GM19468 (cell line): ENCODE measurements around the gene CFAP206.
"Not testable (repeated sequence)": the region's sequence is repeated elsewhere in the genome, so short reads cannot be mapped to it uniquely, and the experiment has no call there.

Experiments
- ATAC-seq: cut with Tn5 transposase; IDR thresholded peaks from one replicate; pipeline ENCODE4 v1.9.1; 2021; ENCODE audit warnings: mild to moderate bottlenecking, moderate library complexity, moderate number of reproducible peaks; ENCODE audit not compliant: unreplicated experiment; ENCODE audit errors: extremely low read depth

The CFAP206 gene

DNA sequence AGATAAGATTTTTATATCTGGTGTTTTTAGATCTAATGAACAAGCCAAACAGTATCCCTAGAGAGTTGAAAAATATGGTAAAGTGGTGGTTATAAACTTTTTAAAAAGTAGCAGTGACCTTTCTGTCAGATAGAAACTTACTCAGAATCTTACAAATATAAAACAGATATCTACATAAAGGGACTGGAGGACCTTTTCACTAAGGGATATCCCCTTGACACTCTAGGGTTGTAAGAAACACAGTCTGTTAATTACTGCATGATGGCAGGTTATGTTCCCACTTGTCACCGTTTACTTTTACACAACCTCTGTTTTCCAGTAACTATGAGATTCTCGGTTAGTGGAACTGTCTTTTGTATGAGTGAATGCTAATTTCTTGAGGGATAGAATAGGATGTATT lies 11.5 kb downstream of the CFAP206 start:
- ATAC-seq = no peak

DNA sequence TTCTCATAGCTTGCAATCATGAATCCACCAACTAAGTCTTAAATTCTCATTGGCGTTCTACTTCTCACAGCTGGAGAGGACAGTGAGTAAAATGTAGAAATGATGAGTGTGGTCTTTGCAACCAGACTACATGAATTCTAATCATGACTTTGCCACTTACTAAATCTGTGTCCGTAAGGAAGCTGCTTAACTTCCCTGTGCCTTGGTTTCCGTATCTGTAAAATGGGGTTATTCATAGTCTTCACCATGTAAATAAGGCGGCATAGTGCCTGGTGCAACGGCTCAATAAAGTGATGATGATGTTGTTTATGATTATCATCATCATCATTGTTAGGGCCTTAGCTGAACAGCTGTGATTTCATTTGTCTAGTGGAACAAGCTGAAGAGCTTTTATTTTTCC lies 12.6 kb downstream of the CFAP206 start:
- ATAC-seq = no peak

DNA sequence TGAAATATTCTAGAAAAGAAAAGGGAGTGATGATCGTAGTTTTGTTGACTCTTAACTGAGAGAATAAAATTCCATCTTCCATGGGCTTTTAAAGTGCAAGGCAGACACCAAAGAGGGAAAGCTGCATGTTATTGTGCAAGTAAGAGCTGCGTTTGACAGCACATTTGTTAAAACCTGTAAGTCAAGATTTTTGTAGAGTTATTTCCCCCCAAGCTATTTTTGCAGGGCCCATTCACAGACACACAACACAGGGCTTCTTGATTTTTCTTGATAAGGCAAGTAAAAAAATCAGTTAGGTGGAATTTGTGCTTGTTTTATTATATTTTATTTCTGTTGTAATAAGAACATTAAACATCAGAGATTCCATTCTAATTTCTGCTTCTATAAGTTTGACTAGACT lies 13.8 kb downstream of the CFAP206 start:
- ATAC-seq = no peak

DNA sequence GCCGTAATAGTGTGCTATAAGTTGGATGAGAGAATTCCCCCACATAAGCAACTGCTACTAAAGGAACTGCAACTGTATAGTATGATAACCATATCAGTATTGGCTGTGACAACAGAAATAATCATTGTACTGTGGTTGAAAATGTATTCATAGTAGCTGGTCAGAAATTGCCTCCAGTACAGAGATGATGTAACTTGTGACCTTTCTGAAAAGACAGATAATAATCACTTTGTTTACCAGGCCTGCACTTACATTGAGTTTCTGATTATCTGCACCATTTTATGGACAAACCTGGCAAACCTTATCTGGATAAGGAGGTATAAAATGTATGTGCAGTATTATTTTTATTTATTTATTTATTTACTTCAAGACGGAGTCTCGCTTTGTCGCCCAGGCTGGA lies 19.0 kb downstream of the CFAP206 start:
- no peak for ATAC-seq

DNA sequence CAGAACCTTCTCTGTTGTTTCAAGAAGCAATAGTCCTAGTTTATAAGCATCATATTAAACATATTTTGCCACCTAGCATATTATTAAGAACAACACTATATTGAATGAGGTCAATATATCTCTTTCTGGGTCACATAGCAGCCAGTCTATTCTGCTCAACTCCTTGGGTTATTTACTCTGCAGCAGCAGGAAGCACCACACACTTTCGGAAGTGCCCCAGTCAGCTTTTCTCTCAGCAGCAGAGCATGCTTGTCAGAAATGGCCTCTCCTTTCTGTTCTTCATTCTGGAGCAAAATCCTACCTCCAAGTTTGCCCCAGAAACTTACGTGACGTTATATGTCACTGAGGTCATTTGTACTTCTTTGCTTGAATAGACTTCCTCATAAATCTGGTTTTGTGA lies 22.7 kb downstream of the CFAP206 start:
- no peak for ATAC-seq

DNA sequence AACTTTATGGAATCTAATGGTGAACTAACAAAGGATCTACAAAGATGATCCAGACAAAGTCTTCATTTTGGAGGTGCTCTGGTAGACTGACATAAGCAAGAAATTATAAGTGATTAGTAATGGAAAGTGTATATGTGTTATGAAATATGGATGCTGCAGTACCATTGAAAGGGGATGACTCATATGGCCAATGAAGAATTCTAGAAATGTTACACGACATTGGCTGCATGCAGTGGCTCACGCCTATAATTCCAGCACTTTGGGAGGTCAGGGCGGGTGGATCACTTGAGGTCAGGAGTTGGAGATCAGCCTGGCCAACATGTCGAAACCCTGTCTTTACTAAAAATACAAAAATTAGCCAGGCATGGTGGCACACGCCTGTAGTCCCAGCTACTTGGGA lies 23.5 kb downstream of the CFAP206 start:
- ATAC-seq = no peak

DNA sequence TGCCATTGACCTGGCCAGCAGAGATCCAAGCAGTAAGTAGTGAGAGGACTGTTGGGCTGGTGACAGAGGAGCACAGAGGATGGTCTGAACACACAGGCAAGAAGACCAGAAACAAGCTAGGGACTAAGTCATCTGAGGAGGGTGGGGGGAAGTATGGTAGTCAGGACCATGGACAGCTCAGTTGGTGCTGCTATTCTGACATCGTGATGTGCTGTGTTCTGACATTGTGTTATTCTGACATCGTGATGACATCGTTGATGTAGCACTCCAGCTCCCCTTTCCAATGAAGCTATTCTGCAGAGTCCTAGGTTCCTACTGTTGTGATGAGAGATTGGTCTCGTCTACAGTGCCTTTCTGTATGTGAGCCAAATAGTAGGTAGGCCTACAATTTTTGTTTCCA lies 28.7 kb downstream of the CFAP206 start:
- no peak for ATAC-seq

DNA sequence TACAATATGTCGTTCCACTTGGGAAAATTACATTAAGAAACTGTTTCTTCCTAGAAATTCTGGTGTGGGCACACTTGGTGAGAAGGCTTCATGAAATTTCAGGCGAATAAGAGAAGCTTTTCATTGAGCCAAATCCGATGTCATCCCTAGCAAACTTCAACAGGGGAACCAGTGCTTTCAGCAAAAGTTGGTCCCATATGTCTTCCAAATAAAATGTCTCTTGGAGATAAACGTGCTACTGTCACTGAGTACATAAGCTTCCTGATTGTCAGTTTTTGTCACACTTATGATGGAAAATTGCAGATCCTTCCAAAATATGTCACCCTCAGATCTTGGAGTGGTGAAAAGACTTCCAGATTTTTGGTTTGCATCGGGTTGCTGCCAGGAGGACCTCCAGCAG lies 33.9 kb downstream of the CFAP206 start:
- no peak for ATAC-seq

DNA sequence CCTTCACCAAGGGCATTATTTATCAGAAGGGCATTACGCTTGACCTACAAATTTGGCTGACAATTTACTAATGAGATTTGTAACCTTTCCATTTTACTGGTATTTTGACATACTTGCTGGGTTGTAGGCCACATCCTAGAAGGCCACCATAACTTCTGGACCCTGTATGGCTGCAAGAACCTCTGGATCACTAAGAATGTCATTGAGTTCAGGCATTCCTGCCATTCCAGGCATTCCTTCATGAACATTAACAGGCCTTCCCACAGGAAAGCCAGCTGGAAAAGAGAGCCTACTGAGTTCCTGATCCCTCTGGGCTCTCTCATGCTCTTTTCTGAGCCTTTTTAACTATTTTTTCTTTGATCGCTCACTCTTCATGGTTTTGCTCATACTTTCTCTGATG lies 36.6 kb downstream of the CFAP206 start:
- no peak for ATAC-seq

DNA sequence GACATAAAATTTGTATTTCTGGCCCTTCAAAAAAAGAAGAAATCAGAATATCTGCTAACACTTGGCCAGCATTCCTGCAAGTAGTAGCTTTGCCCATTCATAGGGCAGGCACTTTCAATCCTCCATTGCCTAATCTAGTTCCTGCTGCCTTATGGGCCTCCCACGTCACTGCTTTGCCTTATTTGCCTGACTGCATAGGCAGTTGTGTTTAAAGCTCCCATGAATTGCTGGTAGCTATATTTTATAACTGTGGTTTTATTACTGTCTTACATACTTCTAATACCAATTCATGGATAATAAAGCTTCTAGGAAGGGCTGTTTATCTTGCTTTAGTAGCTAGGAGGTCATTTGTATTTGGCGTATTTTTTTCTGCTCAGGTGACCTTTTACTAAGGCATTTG lies 57.3 kb downstream of the CFAP206 start:
- no peak for ATAC-seq

DNA sequence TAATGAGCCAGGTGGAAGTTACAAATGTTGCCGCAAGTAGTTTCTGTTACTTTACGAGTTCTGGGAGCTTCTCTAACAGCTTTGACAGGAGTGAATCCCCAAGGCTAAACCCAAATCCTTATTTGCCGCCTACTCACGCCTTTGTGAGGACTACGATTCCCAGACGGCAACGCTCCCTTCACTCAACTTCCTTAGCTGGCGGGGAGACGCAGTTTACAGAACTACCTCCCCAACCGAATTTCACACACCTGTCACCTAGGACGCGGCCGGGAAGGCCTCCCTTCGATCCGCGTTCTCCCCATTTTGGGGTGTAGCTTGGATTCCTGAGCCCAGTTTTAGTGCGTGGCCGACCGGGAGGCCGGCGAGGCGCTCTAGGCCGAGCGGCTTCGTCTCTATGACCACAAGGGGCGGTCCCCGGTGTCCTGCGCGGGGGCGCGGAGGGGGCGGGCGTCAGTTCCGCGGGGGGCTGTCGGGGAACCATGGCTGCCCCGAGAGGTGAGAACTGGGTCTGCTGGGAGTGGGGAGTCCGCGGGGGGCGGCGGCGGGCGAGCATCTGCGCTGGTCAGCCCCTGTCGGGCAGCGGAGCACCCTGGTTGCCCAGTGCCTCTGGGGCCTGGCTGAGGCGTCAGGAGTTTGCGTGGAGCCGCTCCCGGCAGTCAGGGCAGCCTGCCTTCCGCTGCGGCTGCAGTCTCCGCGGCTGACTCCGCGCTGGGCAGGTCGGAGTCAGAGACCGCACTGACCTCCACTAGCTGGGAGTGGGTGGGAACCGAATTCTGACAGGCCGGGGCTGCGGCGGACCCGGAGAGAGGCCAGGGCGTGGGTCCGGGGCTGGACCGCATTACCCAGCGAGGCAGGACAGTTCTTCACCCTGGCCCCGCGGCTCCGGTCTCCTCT lies 65.0 kb downstream of the CFAP206 start, which contains the start of gene SLC35A1:
SLC35A1 (plus strand) TSS at position 450 of the 894 bp plus-strand sequence; CDS start at position 480, 30 bp downstream.
- peak; percentile 96 for ATAC-seq

DNA sequence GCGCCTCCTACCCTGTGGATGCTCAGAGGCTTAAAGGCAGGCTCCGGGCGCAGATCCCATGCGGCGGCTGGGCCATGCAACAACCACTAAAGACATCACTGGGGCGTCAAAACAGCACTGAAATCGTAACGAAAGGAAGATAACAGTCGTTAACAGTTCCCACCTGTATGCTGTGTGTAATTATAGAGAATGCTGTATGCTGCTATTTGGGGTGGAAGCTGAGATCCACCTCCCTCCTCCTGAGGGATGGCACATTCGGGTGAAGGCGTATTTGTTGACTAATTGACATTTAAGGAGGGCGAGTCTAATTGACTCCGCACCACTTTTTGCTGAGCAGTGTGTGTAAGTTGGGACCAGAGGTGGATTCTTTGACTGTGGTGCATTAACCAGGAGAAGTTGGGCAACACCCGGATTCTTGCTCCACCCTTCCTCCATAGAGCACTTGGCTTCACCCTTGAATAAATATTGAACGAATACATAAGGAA lies 65.7 kb downstream of the CFAP206 start:
- ATAC-seq = peak; percentile 43

DNA sequence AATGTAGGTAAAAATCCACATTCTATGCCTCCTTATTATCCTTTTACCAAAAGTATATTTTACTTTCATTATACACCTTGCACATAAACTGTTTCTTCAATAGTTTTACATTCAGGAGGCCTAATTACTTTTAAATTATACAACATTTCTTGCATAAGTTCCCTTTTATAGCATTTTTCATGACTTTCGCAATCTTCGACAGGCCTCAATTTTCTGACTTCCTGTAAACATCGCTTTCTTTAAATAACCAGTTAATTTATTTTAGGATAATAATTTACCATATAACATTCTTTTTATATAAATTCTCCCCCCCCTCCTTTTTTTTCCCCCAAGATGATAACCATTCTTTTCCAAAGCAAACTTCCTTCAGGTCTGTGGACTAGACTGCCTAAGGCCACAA lies 74.2 kb downstream of the CFAP206 start:
- no peak for ATAC-seq

DNA sequence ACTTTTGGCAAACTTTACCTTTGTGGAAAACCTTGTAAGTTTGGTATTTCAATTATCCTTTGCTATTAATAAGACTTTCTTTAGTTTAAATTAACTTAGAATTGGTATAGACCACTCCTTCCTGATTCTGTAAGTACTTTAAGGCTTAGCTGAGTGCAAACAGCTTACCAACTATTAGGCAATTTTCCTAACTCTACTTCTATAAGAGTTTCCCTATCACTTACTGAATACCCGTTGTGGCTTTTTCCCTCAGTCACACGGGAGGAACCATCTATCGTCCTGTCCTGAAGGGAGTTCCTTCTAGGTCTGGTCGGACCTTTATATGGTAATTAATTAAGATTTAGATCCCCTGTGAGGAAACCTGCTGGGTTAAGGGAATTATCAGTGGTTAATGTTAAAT lies 74.6 kb downstream of the CFAP206 start:
- no peak for ATAC-seq

DNA sequence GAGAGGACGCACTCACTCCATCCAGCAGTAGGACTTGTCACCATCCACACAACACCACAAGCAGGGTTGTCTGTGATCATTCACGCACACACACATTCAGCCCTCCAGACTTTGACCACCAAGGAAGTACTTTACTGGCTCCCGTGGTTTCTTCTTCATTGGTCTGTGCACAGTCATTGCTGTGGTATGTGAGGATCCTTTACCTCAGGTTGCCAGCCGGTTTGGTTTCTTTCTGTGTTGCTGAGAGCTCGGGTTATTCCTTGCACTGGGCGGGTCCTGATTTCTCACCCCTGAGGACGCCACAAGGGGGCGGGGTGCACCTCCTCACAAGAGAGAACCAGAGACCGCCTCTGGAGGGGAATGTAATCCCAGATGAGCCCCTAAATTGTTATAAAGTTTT lies 76.2 kb downstream of the CFAP206 start:
- no peak for ATAC-seq

DNA sequence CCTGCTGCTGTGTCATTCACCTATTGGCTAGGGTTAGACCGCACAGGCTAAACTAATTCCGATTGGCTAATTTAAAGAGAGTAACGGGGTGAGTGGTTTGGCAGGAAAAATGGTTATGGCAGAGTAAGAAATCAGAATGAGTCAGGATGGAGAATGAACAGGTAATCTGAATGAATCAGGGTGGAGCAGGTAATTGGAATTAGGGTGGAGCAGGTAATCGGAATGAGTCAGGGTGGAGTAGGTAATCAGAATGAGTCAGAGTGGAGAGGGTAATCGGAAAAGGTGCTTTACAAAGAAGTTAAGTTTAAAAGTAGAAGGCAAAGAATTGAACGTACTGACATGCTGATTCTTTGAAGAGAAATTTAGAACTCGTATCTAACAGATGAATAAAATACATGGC lies 76.7 kb downstream of the CFAP206 start:
- no peak for ATAC-seq

DNA sequence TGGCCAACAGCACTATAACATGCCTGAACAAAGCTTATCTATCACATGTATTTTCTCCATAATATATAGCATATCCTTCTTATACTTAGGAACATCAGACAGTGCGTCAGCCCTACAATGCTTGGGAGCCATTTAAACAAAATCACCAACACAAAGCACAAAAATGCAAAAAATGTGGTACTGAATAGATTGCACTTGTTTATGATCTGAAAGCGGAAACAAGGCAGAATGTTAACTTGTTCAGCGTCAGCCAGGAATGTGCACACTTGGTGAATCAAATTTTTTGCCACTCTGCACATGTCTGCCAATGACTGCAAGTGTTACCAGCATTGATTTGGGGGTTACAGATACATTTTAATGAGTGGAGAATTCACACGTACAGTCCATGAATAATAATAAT lies 79.8 kb downstream of the CFAP206 start:
- no peak for ATAC-seq

DNA sequence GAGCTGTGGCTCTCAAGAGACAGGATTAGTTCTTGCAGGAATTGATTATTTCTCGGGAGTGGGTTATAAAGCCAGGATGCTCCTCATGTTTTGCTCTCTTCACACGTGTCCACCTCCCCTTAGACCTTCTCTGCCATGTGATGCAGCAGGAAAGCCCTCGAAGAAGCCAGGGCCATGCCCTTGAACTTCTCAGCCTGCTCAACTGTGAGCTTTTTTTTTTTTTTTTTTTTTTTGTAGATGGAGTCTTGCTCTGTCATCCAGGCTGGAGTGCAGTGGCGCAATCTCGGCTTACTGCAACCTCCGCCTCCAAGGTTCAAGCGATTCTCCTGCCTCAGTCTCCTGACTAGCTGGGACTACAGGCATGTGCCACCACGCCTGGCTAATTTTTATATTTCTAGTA lies 81.6 kb downstream of the CFAP206 start:
- not testable (repeated sequence) for ATAC-seq

DNA sequence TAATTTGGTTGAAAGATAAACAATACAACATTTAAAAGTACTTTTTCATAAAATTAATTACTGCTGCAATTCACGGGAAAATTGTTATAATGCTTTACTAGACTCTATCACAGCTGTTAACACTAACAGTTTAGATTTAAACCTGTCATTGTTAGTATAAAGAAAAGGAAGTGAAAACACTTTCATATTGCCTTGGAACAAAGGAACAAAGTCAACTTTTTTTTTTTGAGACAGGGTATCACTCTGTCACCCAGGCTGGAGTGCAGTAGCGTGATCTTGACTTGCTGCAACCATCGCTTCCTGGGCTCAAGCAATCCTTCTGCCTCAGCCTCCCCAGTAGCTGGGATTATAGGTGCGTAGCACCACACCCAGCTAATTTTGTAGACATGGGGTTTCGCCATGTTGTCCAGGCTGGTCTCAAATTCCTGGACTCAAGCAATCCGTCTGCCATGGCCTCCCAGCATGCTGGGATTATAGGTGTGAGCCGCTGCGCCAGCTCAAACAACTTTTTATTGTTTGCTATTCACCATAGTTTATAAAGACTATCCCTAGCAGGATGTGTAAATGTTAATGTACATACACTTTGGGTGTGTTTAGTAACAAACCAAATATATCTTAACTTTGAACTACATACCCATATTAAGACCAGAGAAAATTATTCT lies 87.1 kb downstream of the CFAP206 start:
- no peak for ATAC-seq

DNA sequence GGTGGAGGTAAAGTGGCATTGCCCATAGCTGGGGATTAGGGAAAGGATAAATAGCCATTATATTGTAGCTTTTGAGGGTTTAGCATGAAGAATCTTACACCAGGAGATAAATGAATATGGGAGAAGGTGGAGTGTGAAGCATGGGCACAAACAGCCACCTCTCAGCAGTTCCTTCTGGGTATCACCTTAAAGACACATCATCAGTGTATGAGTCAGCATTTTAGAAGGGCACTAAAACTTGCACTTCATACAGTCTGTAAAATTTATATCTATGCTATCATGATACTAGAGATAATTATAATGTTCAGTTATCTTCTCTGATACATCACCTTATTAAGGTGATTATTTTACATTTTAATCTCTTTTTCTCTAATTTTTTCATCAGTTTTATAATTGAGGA lies 90.3 kb downstream of the CFAP206 start:
- ATAC-seq = no peak

DNA sequence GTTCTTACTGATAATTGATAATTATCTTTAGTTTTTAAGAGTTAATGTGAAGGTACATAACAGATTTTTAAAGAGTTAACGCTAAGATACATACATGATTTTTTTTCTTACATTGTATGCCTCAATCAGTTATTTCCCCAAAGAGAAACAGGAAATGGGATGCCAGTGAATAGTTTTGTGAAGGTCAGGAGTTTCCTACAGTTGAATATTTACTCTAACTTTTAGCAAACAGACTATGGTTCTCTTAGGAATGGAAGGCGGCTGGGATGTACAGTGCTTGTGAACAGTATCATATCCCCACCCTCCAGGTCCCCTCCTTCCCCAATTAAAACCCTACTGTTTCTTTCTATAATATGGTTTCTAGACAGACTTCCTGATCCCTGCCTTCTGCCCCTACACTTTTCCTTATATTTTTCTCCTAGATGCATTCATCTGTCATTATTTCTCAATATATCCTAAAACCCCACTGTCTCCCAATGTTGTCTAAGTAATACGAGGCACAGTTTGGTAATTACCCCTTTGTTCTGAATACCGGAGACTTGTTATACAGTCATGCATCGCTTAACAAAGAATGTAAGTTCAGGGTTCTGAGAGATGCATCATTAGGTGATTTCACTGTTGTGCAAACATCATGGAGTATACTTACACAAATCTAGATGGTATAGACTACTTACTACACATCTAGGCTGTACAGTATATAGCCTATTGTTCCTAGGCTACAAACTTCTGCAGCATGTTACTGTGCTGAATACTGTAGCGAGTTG lies 94.2 kb downstream of the CFAP206 start:
- ATAC-seq = no peak
